Osteocyte (in vitro differentiated cells): ENCODE results near the gene FAM193A. TPM values are rescaled to one million over a fixed set of nuclear protein-coding genes. Genes with fewer than 3 reads are reported as not detected.

ENCODE experiments used
- DNase-seq: peaks from one replicate; pipeline ENCODE4 v3.0.0; 2021; ENCODE audit warnings: mixed read lengths; ENCODE audit not compliant: unreplicated experiment; ENCODE audit errors: extremely low spot score
- H3K27ac Mint-ChIP-seq: one replicate; pipeline ENCODE4 v1.8.0; 2021; ENCODE audit warnings: mild to moderate bottlenecking, mixed read lengths; ENCODE audit not compliant: unreplicated experiment
- H3K27me3 Mint-ChIP-seq: one replicate; pipeline ENCODE4 v1.8.0; 2021; ENCODE audit warnings: mixed read lengths; ENCODE audit not compliant: unreplicated experiment
- H3K36me3 Mint-ChIP-seq: one replicate; pipeline ENCODE4 v1.8.0; 2021; ENCODE audit warnings: mixed read lengths; ENCODE audit not compliant: unreplicated experiment
- H3K4me1 Mint-ChIP-seq: one replicate; pipeline ENCODE4 v1.8.0; 2021; ENCODE audit warnings: mixed read lengths; ENCODE audit not compliant: unreplicated experiment
- H3K4me3 Mint-ChIP-seq: one replicate; pipeline ENCODE4 v1.8.0; 2021; ENCODE audit warnings: mild to moderate bottlenecking, moderate library complexity, mixed read lengths; ENCODE audit not compliant: unreplicated experiment
- H3K9me3 Mint-ChIP-seq: one replicate; pipeline ENCODE4 v1.8.0; 2021; ENCODE audit warnings: mixed read lengths; ENCODE audit not compliant: unreplicated experiment
- CTCF ChIP-seq: fragments of 200-600 bp; sonication (generic); IDR thresholded peaks from 2 replicates; pipeline ENCODE4 v1.5.0; 2021; ENCODE audit warnings: antibody characterized with exemption, mild to moderate bottlenecking, moderate library complexity
- total RNA-seq: library from RNA; stranded (reverse); gene quantifications from 2 replicates; pipeline ENCODE4 v1.2.1, GENCODE V29; 2021

The FAM193A gene
- total RNA-seq, 1 donor from 2014 or later, result 35.3 TPM

GRCh38 chr4:2763511-2763967 is 227.1 kb downstream of the FAM193A start:
- no peak overlapping the region for H3K27ac Mint-ChIP-seq
- no peaks in the 10 kb centered on the region for H3K9me3 Mint-ChIP-seq
- peaks cover 1% of the 10 kb centered on the region for H3K4me1 Mint-ChIP-seq
- DNase-seq, result no peak
- no peaks in the 10 kb centered on the region for H3K36me3 Mint-ChIP-seq
- TF ChIP-seq CTCF, result no peak
- no peak overlapping the region for H3K4me3 Mint-ChIP-seq
- no peaks in the 10 kb centered on the region for H3K27me3 Mint-ChIP-seq

GRCh38 chr4:2765832-2766526 is 229.5 kb downstream of the FAM193A start:
- DNase-seq, result no peak
- H3K4me1 Mint-ChIP-seq, result peaks cover 3% of the 10 kb centered on the region
- TF ChIP-seq CTCF, result no peak
- no peaks in the 10 kb centered on the region for H3K27me3 Mint-ChIP-seq
- H3K36me3 Mint-ChIP-seq, result no peaks in the 10 kb centered on the region
- H3K4me3 Mint-ChIP-seq, result no peak overlapping the region
- no peaks in the 10 kb centered on the region for H3K9me3 Mint-ChIP-seq
- H3K27ac Mint-ChIP-seq, result no peak overlapping the region

GRCh38 chr4:2767046-2767704 is 230.7 kb downstream of the FAM193A start:
- TF ChIP-seq CTCF, result no peak
- Mint-ChIP-seq H3K27ac (no peak overlapping the region), H3K4me3 (no peak overlapping the region), H3K4me1 (peaks cover 2% of the 10 kb centered on the region), H3K36me3 (no peaks in the 10 kb centered on the region), H3K27me3 (no peaks in the 10 kb centered on the region), H3K9me3 (no peaks in the 10 kb centered on the region)
- no peak for DNase-seq

- no peaks in the 10 kb centered on the region for H3K27me3 Mint-ChIP-seq
- H3K9me3 Mint-ChIP-seq, result no peaks in the 10 kb centered on the region
- H3K27ac Mint-ChIP-seq, result no peak overlapping the region
- H3K36me3 Mint-ChIP-seq, result no peaks in the 10 kb centered on the region
- TF ChIP-seq CTCF, result no peak
- no peak for DNase-seq
- peaks cover 2% of the 10 kb centered on the region for H3K4me1 Mint-ChIP-seq
- H3K4me3 Mint-ChIP-seq, result no peak overlapping the region
These were observed 231.2 kb downstream of the FAM193A start for GRCh38 chr4:2767705-2768074.

- no peak overlapping the region for H3K4me3 Mint-ChIP-seq
- H3K4me1 Mint-ChIP-seq, result peaks cover 2% of the 10 kb centered on the region
- TF ChIP-seq CTCF, result no peak
- H3K27ac Mint-ChIP-seq, result no peak overlapping the region
- DNase-seq, result no peak
- H3K36me3 Mint-ChIP-seq, result no peaks in the 10 kb centered on the region
- no peaks in the 10 kb centered on the region for H3K9me3 Mint-ChIP-seq
- H3K27me3 Mint-ChIP-seq, result no peaks in the 10 kb centered on the region
These were observed 231.7 kb downstream of the FAM193A start for GRCh38 chr4:2768124-2768523.
